Muscle layer of duodenum (tissue), 2 donors: ENCODE data around the gene NHLRC4.

Experiments used
- H3K27ac ChIP-seq: one replicate; pipeline ENCODE4 v1.7.0; 2013; ENCODE audit warnings: mild to moderate bottlenecking, low read length
- H3K27me3 ChIP-seq: one replicate; pipeline ENCODE4 v1.7.0; 2013; ENCODE audit warnings: low read depth, mild to moderate bottlenecking, control low read depth, low read length
- H3K36me3 ChIP-seq, 2 donors: one replicate each; pipeline ENCODE4 v1.7.0; 2013; ENCODE audit warnings: low read length in 2 of 2, control low read depth in 1 of 2, mild to moderate bottlenecking in 1 of 2; ENCODE audit not compliant: insufficient read depth in 2 of 2, control insufficient read depth in 1 of 2
- H3K4me1 ChIP-seq, 2 donors: one replicate each; pipeline ENCODE4 v1.7.0; 2013; ENCODE audit warnings: low read length in 2 of 2, mild to moderate bottlenecking in 2 of 2, control low read depth in 1 of 2, moderate library complexity in 1 of 2; ENCODE audit not compliant: insufficient read depth in 2 of 2, control insufficient read depth in 1 of 2
- H3K4me3 ChIP-seq, 2 donors: one replicate each; pipeline ENCODE4 v1.7.0; 2013; ENCODE audit warnings: low read length in 2 of 2, low read depth in 1 of 2, mild to moderate bottlenecking in 1 of 2
- H3K9me3 ChIP-seq, 2 donors: one replicate each; pipeline ENCODE4 v1.7.0; 2013; ENCODE audit warnings: low read length in 2 of 2, control low read depth in 1 of 2, mild to moderate bottlenecking in 1 of 2; ENCODE audit not compliant: control insufficient read depth in 1 of 2
- donor health status: healthy.

NHLRC4 gene

GRCh38 chr16:576197-576822 lies 9.5 kb downstream of the NHLRC4 start:
- no peak overlapping the region for H3K27ac ChIP-seq
- peaks cover 0 to 40% of the 10 kb centered on the region in 2 donors for H3K36me3 ChIP-seq
- H3K9me3 ChIP-seq, result no peaks in the 10 kb centered on the region
- H3K4me1 ChIP-seq, result peaks cover 0 to 5% of the 10 kb centered on the region in 2 donors
- no peak overlapping the region for H3K4me3 ChIP-seq
- H3K27me3 ChIP-seq, result no peaks in the 10 kb centered on the region

DNA sequence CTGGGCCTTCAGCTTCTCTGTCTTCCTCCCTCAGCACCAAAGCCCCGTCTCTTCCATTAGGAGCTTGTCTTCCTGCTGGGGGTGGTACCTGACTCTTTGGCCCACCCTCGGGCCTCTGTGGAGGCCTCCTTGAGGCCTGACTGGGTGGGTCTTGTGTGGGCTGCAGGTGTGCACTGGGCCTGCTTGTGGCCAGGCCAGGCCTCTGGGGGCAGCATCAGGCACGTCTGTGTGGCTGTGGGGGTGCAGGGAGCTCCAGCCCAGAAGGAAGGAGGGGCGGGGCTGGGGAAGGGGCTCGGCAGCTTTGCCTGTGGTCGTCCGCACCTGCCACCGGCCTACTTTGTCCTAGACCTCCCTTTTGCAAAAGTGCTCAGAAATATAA lies 10.0 kb downstream of the NHLRC4 start:
- no peak overlapping the region for H3K27ac ChIP-seq
- peaks cover 0 to 38% of the 10 kb centered on the region in 2 donors for H3K36me3 ChIP-seq
- H3K4me1 ChIP-seq, result peaks cover 0 to 5% of the 10 kb centered on the region in 2 donors
- no peaks in the 10 kb centered on the region for H3K27me3 ChIP-seq
- H3K4me3 ChIP-seq, result no peak overlapping the region
- H3K9me3 ChIP-seq, result no peaks in the 10 kb centered on the region

DNA sequence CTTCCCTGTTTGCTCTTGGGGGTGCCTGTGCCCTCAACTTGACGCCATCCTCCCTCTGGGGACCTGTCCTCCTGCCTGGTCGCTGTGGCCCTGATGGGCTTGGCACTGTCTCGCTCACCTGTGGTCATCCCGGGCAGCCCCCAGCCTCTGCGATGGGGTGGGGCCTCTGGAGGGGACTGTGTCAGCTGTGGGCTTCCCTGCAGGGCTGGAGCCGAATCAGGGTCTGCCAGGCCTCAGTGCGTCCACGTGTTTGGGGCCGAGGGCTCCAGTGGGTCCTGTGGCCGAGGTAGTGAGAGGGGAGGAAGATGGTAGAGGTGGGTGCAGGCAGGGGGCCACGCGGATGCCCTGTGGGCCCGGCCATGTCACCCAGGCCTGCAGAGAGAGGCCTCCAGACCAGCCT lies 11.0 kb downstream of the NHLRC4 start:
- peaks cover 0 to 5% of the 10 kb centered on the region in 2 donors for H3K4me1 ChIP-seq
- H3K27me3 ChIP-seq, result no peaks in the 10 kb centered on the region
- H3K36me3 ChIP-seq, result peaks cover 0 to 33% of the 10 kb centered on the region in 2 donors
- no peaks in the 10 kb centered on the region for H3K9me3 ChIP-seq
- no peak overlapping the region for H3K27ac ChIP-seq
- H3K4me3 ChIP-seq, result no peak overlapping the region

- peaks cover 0 to 33% of the 10 kb centered on the region in 2 donors for H3K36me3 ChIP-seq
- no peaks in the 10 kb centered on the region for H3K9me3 ChIP-seq
- H3K4me3 ChIP-seq, result no peak overlapping the region
These were observed 11.5 kb downstream of the NHLRC4 start for GRCh38 chr16:578232-578869.

GRCh38 chr16:578870-579405 lies 12.1 kb downstream of the NHLRC4 start:
- Histone ChIP-seq H3K4me1 (peaks cover 0 to 5% of the 10 kb centered on the region in 2 donors), H3K4me3 (no peak overlapping the region), H3K9me3 (no peaks in the 10 kb centered on the region), H3K27me3 (no peaks in the 10 kb centered on the region), H3K36me3 (peaks cover 0 to 31% of the 10 kb centered on the region in 2 donors), H3K27ac (no peak overlapping the region)

More at GRCh38 chr16:578232-578869, 11.5 kb downstream of the NHLRC4 start:
- Histone ChIP-seq H3K27ac (no peak overlapping the region), H3K4me1 (peaks cover 0 to 5% of the 10 kb centered on the region in 2 donors), H3K27me3 (no peaks in the 10 kb centered on the region)

GRCh38 chr16:580141-580945 lies 13.5 kb downstream of the NHLRC4 start:
- H3K27ac ChIP-seq, result no peak overlapping the region
- H3K9me3 ChIP-seq, result no peaks in the 10 kb centered on the region
- no peak overlapping the region for H3K4me3 ChIP-seq
- H3K4me1 ChIP-seq, result peaks cover 0 to 5% of the 10 kb centered on the region in 2 donors
- peaks cover 0 to 17% of the 10 kb centered on the region in 2 donors for H3K36me3 ChIP-seq
- no peaks in the 10 kb centered on the region for H3K27me3 ChIP-seq

- Histone ChIP-seq H3K4me3 (no peak overlapping the region), H3K36me3 (peaks cover 0 to 10% of the 10 kb centered on the region in 2 donors), H3K9me3 (no peaks in the 10 kb centered on the region), H3K4me1 (peaks cover 0 to 6% of the 10 kb centered on the region in 2 donors), H3K27me3 (peaks cover 5% of the 10 kb centered on the region), H3K27ac (no peak overlapping the region)
These were observed 14.2 kb downstream of the NHLRC4 start for GRCh38 chr16:580946-581498.

- Histone ChIP-seq H3K4me3 (no peak overlapping the region), H3K4me1 (peaks cover 0 to 14% of the 10 kb centered on the region in 2 donors), H3K27ac (no peak overlapping the region), H3K9me3 (no peaks in the 10 kb centered on the region), H3K36me3 (peaks cover 0 to 8% of the 10 kb centered on the region in 2 donors), H3K27me3 (peaks cover 5% of the 10 kb centered on the region)
These were observed 15.4 kb downstream of the NHLRC4 start for GRCh38 chr16:582218-582613.

GRCh38 chr16:582614-583331 lies 16.0 kb downstream of the NHLRC4 start:
- Histone ChIP-seq H3K9me3 (no peaks in the 10 kb centered on the region), H3K4me1 (peaks cover 3 to 19% of the 10 kb centered on the region in 2 donors), H3K4me3 (no peak overlapping the region), H3K27ac (no peak overlapping the region), H3K36me3 (peaks cover 0 to 8% of the 10 kb centered on the region in 2 donors), H3K27me3 (peaks cover 5% of the 10 kb centered on the region)

- Histone ChIP-seq H3K4me1 (peaks cover 3 to 26% of the 10 kb centered on the region in 2 donors), H3K9me3 (no peaks in the 10 kb centered on the region), H3K27me3 (peaks cover 5% of the 10 kb centered on the region), H3K27ac (no peak overlapping the region), H3K36me3 (peaks cover 0 to 8% of the 10 kb centered on the region in 2 donors), H3K4me3 (no peak overlapping the region)
These were observed 16.6 kb downstream of the NHLRC4 start for GRCh38 chr16:583470-583814.
